Parathyroid adenoma (tissue), 2 donors: Measurements from ENCODE around the gene ACP4.
"Not testable (repeated sequence)": the region's sequence is repeated elsewhere in the genome, so short reads cannot be mapped to it uniquely, and the experiment has no call there.

ENCODE experiments used
- H2AFZ ChIP-seq: fragments of 300-600 bp; sonication (generic); one replicate; pipeline ENCODE4 v1.7.0; 2017; ENCODE audit warnings: antibody characterized with exemption, mild to moderate bottlenecking
- H3K27ac ChIP-seq: fragments of 300-600 bp; sonication (generic); one replicate; pipeline ENCODE4 v1.7.0; 2017
- H3K27me3 ChIP-seq: fragments of 300-600 bp; sonication (generic); one replicate; pipeline ENCODE4 v1.7.0; 2017; ENCODE audit warnings: low read length; ENCODE audit not compliant: control insufficient read depth, insufficient read depth
- H3K36me3 ChIP-seq: fragments of 300-600 bp; sonication (generic); one replicate; pipeline ENCODE4 v1.7.0; 2017; ENCODE audit warnings: low read length; ENCODE audit not compliant: control insufficient read depth, insufficient read depth
- H3K4me1 ChIP-seq: fragments of 300-600 bp; sonication (generic); one replicate; pipeline ENCODE4 v1.7.0; 2017; ENCODE audit warnings: control low read depth
- H3K4me2 ChIP-seq: fragments of 300-600 bp; sonication (generic); one replicate; pipeline ENCODE4 v1.7.0; 2017; ENCODE audit warnings: low read length
- H3K4me3 ChIP-seq: fragments of 300-600 bp; sonication (generic); one replicate; pipeline ENCODE4 v1.7.0; 2017; ENCODE audit warnings: low read depth, low read length
- H3K79me2 ChIP-seq: fragments of 300-600 bp; sonication (generic); one replicate; pipeline ENCODE4 v1.7.0; 2017; ENCODE audit warnings: control low read depth
- H3K9ac ChIP-seq: fragments of 300-600 bp; sonication (generic); one replicate; pipeline ENCODE4 v1.7.0; 2017; ENCODE audit warnings: mild to moderate bottlenecking
- H3K9me3 ChIP-seq: fragments of 300-600 bp; sonication (generic); one replicate; pipeline ENCODE4 v1.7.0; 2017; ENCODE audit warnings: low read length; ENCODE audit not compliant: control insufficient read depth
- TF ChIP-seq, protein P1 (sequence below): fragments of 300-600 bp; sonication (generic); IDR thresholded peaks from one replicate; pipeline ENCODE4 v1.7.0; 2017; ENCODE audit warnings: antibody characterized with exemption, mild to moderate bottlenecking
- donor health status: primary hyperparathyroidism.

The ACP4 gene

DNA sequence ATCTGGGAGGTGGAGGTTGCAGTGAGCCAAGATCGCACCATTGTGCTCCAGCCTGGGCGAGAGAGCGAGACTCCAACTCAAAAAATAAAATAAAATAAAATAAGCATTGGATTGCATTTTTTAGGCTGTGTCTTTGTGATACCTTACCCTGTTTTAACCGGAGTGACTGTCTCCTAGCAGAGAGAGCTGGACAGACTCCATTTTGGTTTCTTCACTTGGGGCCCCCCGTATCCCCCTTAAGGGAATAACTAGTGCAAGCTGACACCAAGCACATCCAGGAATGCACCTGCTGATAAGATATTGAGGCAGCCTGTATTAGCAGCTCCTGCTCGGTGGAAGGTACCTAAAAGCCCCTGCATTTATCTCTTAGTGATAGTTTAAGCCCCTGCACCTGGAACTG is 40.7 kb upstream of the ACP4 start:
- TF ChIP-seq, protein P1, sequence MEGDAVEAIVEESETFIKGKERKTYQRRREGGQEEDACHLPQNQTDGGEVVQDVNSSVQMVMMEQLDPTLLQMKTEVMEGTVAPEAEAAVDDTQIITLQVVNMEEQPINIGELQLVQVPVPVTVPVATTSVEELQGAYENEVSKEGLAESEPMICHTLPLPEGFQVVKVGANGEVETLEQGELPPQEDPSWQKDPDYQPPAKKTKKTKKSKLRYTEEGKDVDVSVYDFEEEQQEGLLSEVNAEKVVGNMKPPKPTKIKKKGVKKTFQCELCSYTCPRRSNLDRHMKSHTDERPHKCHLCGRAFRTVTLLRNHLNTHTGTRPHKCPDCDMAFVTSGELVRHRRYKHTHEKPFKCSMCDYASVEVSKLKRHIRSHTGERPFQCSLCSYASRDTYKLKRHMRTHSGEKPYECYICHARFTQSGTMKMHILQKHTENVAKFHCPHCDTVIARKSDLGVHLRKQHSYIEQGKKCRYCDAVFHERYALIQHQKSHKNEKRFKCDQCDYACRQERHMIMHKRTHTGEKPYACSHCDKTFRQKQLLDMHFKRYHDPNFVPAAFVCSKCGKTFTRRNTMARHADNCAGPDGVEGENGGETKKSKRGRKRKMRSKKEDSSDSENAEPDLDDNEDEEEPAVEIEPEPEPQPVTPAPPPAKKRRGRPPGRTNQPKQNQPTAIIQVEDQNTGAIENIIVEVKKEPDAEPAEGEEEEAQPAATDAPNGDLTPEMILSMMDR, result no peak
- Histone ChIP-seq H3K27me3 (no peaks in the 10 kb centered on the region), H3K4me2 (no peak overlapping the region), H3K4me3 (no peak overlapping the region), H3K9me3 (no peaks in the 10 kb centered on the region), H3K4me1 (peaks cover 2% of the 10 kb centered on the region), H3K27ac (no peak overlapping the region), H3K36me3 (no peaks in the 10 kb centered on the region), H3K9ac (no peak overlapping the region), H3K79me2 (no peaks in the 10 kb centered on the region), H2AFZ (no peak overlapping the region)

DNA sequence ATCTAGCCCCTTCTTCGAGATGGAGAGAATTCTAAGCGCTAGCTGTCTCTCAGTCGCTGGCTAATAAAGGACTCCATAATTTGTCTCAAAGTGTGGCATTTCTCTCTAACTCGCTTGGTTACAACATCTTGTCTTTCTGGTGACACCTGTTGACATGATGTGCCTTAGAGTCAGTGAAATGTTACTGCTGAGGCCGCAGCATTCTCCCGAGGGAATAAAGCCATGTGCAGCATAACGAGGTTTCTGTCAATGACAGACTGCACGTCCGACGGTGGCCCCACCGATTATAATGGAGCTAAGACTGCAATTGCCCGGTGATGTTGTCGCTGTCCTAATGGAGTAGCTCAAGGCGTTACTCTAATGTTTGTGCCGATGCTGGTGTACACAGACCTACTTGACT is 40.2 kb upstream of the ACP4 start:
- Histone ChIP-seq H3K79me2 (no peaks in the 10 kb centered on the region), H2AFZ (no peak overlapping the region), H3K36me3 (no peaks in the 10 kb centered on the region), H3K4me3 (no peak overlapping the region), H3K9me3 (no peaks in the 10 kb centered on the region), H3K9ac (no peak overlapping the region), H3K4me2 (no peak overlapping the region), H3K27me3 (no peaks in the 10 kb centered on the region), H3K27ac (no peak overlapping the region), H3K4me1 (peaks cover 2% of the 10 kb centered on the region)
- TF ChIP-seq, protein P1, result no peak

DNA sequence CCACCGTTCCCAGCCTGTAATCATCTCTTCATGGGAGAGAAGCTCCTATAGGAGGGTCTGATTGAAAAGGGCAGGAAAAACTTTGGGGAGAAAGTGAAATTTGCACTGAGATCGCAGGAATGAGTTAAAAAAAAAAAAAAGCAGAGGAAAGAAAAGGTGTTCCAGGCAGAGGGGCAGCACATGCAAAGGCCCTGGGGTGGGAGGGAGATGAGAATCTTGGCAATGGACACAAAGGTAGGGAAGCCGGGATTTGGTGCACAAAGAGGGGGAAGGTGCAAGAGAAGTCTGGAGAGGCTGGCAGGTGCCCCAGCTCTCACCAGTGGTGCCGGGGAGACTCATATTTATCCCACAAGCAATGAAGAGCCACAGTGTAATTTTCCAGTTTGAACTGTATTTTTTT is 36.3 kb upstream of the ACP4 start:
- H3K27me3 ChIP-seq, result no peaks in the 10 kb centered on the region
- no peaks in the 10 kb centered on the region for H3K9me3 ChIP-seq
- H3K4me1 ChIP-seq, result peaks cover 2% of the 10 kb centered on the region
- no peak overlapping the region for H3K9ac ChIP-seq
- TF ChIP-seq, protein P1, result no peak
- H3K27ac ChIP-seq, result no peak overlapping the region
- H3K4me2 ChIP-seq, result no peak overlapping the region
- H3K79me2 ChIP-seq, result no peaks in the 10 kb centered on the region
- no peaks in the 10 kb centered on the region for H3K36me3 ChIP-seq
- no peak overlapping the region for H2AFZ ChIP-seq
- H3K4me3 ChIP-seq, result no peak overlapping the region

DNA sequence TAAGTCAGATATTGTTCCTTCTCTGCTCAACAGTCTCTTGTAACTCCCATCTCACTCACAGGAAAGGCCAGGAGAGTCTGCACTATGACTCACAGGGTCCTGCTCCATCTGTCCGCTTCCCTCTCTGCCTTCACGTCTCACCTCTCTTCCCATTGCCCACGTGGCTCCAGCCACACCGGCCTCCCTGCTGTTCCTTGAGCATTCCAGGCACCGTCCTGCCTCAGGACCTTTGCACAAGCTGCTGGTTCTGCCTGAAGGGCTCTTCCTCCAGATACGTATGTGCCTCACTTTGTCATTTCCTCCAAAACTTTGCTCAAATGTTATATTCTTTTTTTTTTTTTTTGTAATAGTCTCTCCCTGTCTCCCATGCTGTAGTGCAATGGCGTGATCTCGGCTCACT is 34.0 kb upstream of the ACP4 start:
- not testable (repeated sequence) for H3K9ac ChIP-seq, H3K36me3 ChIP-seq, H3K4me2 ChIP-seq, H3K27ac ChIP-seq, H3K79me2 ChIP-seq, H3K4me1 ChIP-seq, H3K9me3 ChIP-seq, H2AFZ ChIP-seq, H3K4me3 ChIP-seq, H3K27me3 ChIP-seq

DNA sequence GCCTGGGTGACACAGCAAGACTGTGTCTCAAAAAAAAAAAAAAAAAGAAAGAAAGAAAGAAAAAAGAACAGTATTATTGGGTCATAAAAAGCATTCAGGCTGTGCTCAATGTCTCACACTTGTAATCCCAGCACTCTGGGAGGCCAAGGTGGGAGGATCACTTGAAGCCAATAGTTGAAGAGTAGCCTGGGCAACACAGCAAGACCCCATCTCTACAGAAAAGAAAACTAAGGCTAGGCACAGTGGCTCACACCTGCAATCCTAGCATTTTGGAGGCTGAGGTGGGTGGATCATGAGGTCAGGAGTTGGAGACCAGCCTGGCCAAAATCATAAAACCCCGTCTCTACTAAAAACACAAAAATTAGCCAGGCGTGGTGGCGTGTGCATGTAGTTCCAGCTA is 32.6 kb upstream of the ACP4 start:
- not testable (repeated sequence) for H3K79me2 ChIP-seq, H3K9ac ChIP-seq, H3K27me3 ChIP-seq, H3K4me1 ChIP-seq, H2AFZ ChIP-seq, H3K27ac ChIP-seq, H3K9me3 ChIP-seq, H3K4me3 ChIP-seq, H3K4me2 ChIP-seq, H3K36me3 ChIP-seq

DNA sequence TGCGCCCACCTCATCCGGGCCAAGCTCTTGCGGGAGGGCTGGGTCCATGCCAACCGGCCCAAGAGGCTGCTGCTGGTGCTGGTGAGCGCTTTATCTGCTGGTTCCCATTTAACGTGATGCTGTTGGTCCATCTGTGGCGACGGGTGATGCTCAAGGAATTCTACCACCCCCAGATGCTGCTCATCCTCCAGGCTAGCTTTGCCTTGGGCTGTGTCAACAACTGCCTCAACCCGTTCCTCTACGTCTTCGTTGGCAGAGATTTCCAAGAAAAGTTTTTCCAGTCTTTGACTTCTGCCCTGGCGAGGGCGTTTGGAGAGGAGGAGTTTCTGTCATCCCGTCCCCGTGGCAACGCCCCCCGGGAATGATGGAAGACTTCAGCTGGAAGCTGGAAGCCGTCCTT is 31.1 kb upstream of the ACP4 start:
- H3K4me3 ChIP-seq, H3K9me3 ChIP-seq, H3K9ac ChIP-seq, H3K27me3 ChIP-seq, H3K27ac ChIP-seq, H3K4me1 ChIP-seq, H3K36me3 ChIP-seq, H3K4me2 ChIP-seq, H3K79me2 ChIP-seq, H2AFZ ChIP-seq: not testable (repeated sequence)
